22Rv1 (cell line): ENCODE results near the gene LMTK2.

Experiments
- CTCF ChIP-seq: fragments of 450-650 bp; IDR thresholded peaks from 2 replicates; pipeline ENCODE4 v1.5.1; 2017; ENCODE audit warnings: mild to moderate bottlenecking
- ZFX ChIP-seq: fragments of 450-650 bp; IDR thresholded peaks from 2 replicates; pipeline ENCODE4 v1.6.1; 2017; ENCODE audit warnings: antibody characterized with exemption, borderline replicate concordance

GRCh38 chr7:98189559-98189958 is 82.9 kb downstream of the LMTK2 start:
- no peak for TF ChIP-seq CTCF
- no peak for TF ChIP-seq ZFX
